ENCODE measurements around the gene GRIK3.
"Not testable (repeated sequence)": the region's sequence is repeated elsewhere in the genome, so short reads cannot be mapped to it uniquely, and the experiment has no call there.

Gene GRIK3

GRCh38 chr1:36787312-36787913, 246.9 kb downstream of the GRIK3 start:
- no peak for DNase-seq (ENCODE audit: low read depth in 2 of 2)

GRCh38 chr1:36786425-36786824, 247.9 kb downstream of the GRIK3 start:
- DNase-seq (ENCODE audit: low read depth in 2 of 2): no peak

- DNase-seq (ENCODE audit: low read depth in 2 of 2): no peak
Measured at GRCh38 chr1:36784147-36784859, 250.0 kb downstream of the GRIK3 start.

GRCh38 chr1:36783475-36783874, 250.8 kb downstream of the GRIK3 start:
- no peak for DNase-seq (ENCODE audit: low read depth in 2 of 2)

GRCh38 chr1:36782785-36783184, 251.5 kb downstream of the GRIK3 start:
- no peak for DNase-seq (ENCODE audit: low read depth in 2 of 2)

- DNase-seq (ENCODE audit: low read depth in 2 of 2): no peak
Measured at GRCh38 chr1:36782085-36782484, 252.2 kb downstream of the GRIK3 start.

- no peak for DNase-seq (ENCODE audit: low read depth in 2 of 2)
Measured at GRCh38 chr1:36781098-36781497, 253.2 kb downstream of the GRIK3 start.

- no peak for DNase-seq (ENCODE audit: low read depth in 2 of 2)
Measured at GRCh38 chr1:36778740-36779139, 255.6 kb downstream of the GRIK3 start.

- DNase-seq (ENCODE audit: low read depth in 2 of 2): no peak
Measured at GRCh38 chr1:36776948-36777831, 257.1 kb downstream of the GRIK3 start.

- no peak for DNase-seq (ENCODE audit: low read depth in 2 of 2)
Measured at GRCh38 chr1:36776256-36776655, 258.1 kb downstream of the GRIK3 start.

GRCh38 chr1:36775716-36776115, 258.6 kb downstream of the GRIK3 start:
- no peak for DNase-seq (ENCODE audit: low read depth in 2 of 2)

- DNase-seq (ENCODE audit: low read depth in 2 of 2): no peak
Measured at GRCh38 chr1:36773827-36774541, 260.3 kb downstream of the GRIK3 start.

- DNase-seq (ENCODE audit: low read depth in 2 of 2): no peak
Measured at GRCh38 chr1:36772647-36773495, 261.4 kb downstream of the GRIK3 start.

- DNase-seq (ENCODE audit: low read depth in 2 of 2): no peak
Measured at GRCh38 chr1:36771660-36772284, 262.5 kb downstream of the GRIK3 start.

- no peak for DNase-seq (ENCODE audit: low read depth in 2 of 2)
Measured at GRCh38 chr1:36771240-36771639, 263.1 kb downstream of the GRIK3 start.

- no peak for DNase-seq (ENCODE audit: low read depth in 2 of 2)
Measured at GRCh38 chr1:36769886-36770830, 264.2 kb downstream of the GRIK3 start.

- DNase-seq (ENCODE audit: low read depth in 2 of 2): no peak
Measured at GRCh38 chr1:36768486-36769178, 265.7 kb downstream of the GRIK3 start.

- DNase-seq (ENCODE audit: low read depth in 2 of 2): not testable (repeated sequence)
Measured at GRCh38 chr1:36767429-36767828, 266.9 kb downstream of the GRIK3 start.

GRCh38 chr1:36766481-36766880, 267.8 kb downstream of the GRIK3 start:
- no peak for DNase-seq (ENCODE audit: low read depth in 2 of 2)
